Renal cortex interstitium (tissue), 11 donors: Measurements from ENCODE around the gene WDR59. TPM values are rescaled to one million over a fixed set of nuclear protein-coding genes. Genes with fewer than 3 reads are reported as not detected.

Experiments used
- DNase-seq, 11 donors: peaks; one replicate each; pipeline ENCODE4 v3.0.0-alpha.2; 2013; ENCODE audit warnings: low read depth in 9 of 11, low spot score in 4 of 11; ENCODE audit errors: extremely low read depth in 1 of 11
- polyA plus RNA-seq, 3 donors: library from polyadenylated mRNA; unstranded; fragments of 120-200 nt; gene quantifications; one replicate each; pipeline ENCODE4 v1.2.1, GENCODE V29; 2013; ENCODE audit not compliant: insufficient read length in 3 of 3

The WDR59 gene
- polyA plus RNA-seq, 3 donors = 81.2 to 127 (median 84.4) TPM

- no peak for DNase-seq
These were observed 92.1 kb downstream of the WDR59 start for GRCh38 chr16:74892574-74893461.

- DNase-seq = no peak
These were observed 96.0 kb downstream of the WDR59 start for GRCh38 chr16:74888888-74889287.

GRCh38 chr16:74888232-74888862 lies 96.6 kb downstream of the WDR59 start:
- DNase-seq = no peak

GRCh38 chr16:74887084-74887483 lies 97.8 kb downstream of the WDR59 start:
- DNase-seq = no peak

- no peak for DNase-seq
These were observed 107.2 kb downstream of the WDR59 start for GRCh38 chr16:74877706-74878105.

GRCh38 chr16:74874912-74875546 lies 109.9 kb downstream of the WDR59 start:
- DNase-seq = no peak

- DNase-seq = no peak
These were observed 110.8 kb downstream of the WDR59 start for GRCh38 chr16:74874123-74874522.

GRCh38 chr16:74872302-74872701 lies 112.6 kb downstream of the WDR59 start:
- DNase-seq = no peak

GRCh38 chr16:74871608-74872007 lies 113.3 kb downstream of the WDR59 start:
- DNase-seq = no peak

GRCh38 chr16:74868501-74868900 lies 116.4 kb downstream of the WDR59 start:
- DNase-seq = peak in 8 of 11 donors; percentile 2 to 28 (median 23)

GRCh38 chr16:74868035-74868434 lies 116.9 kb downstream of the WDR59 start:
- no peak for DNase-seq

- DNase-seq = no peak
These were observed 117.6 kb downstream of the WDR59 start for GRCh38 chr16:74867281-74867849.

GRCh38 chr16:74865922-74866598 lies 118.9 kb downstream of the WDR59 start:
- DNase-seq = no peak

- peak in 10 of 11 donors; percentile 13 to 43 (median 24) for DNase-seq
These were observed 122.1 kb downstream of the WDR59 start for GRCh38 chr16:74862743-74863244.

GRCh38 chr16:74852500-74852875 lies 132.4 kb downstream of the WDR59 start:
- no peak for DNase-seq

- DNase-seq = no peak
These were observed 134.9 kb downstream of the WDR59 start for GRCh38 chr16:74850027-74850426.

GRCh38 chr16:74847202-74847601 lies 137.7 kb downstream of the WDR59 start:
- DNase-seq = no peak

- no peak for DNase-seq
These were observed 138.2 kb downstream of the WDR59 start for GRCh38 chr16:74846714-74847113.
